Colonic mucosa (tissue), 4 donors: ENCODE measurements around the gene MTFMT. TPM values are rescaled to one million over a fixed set of nuclear protein-coding genes. Genes with fewer than 3 reads are reported as not detected.

Experiments
- DNase-seq: peaks from one replicate; pipeline ENCODE4 v3.0.0-alpha.2; 2020
- H3K27ac ChIP-seq: fragments of 200-600 bp; one replicate; pipeline ENCODE4 v1.8.0; 2021
- H3K27me3 ChIP-seq: fragments of 200-600 bp; one replicate; pipeline ENCODE4 v1.8.0; 2021
- H3K36me3 ChIP-seq: fragments of 200-600 bp; one replicate; pipeline ENCODE4 v1.8.0; 2021
- H3K4me1 ChIP-seq: fragments of 200-600 bp; one replicate; pipeline ENCODE4 v1.8.0; 2021; ENCODE audit warnings: mild to moderate bottlenecking
- H3K4me3 ChIP-seq: fragments of 200-600 bp; one replicate; pipeline ENCODE4 v1.8.0; 2021
- H3K9ac ChIP-seq, 2 donors: one replicate each; pipeline ENCODE4 v1.7.0; 2013; ENCODE audit warnings: control low read depth in 2 of 2, low read depth in 2 of 2, low read length in 2 of 2
- H3K9me3 ChIP-seq: fragments of 200-600 bp; one replicate; pipeline ENCODE4 v1.8.0; 2021
- intact Hi-C: fragments of 100-400 bp; cut with DNase I; formaldehyde crosslinking; loops from one replicate; pipeline ENCODE4 v1.14.1; 2022
- total RNA-seq, 2 donors: library from RNA; stranded (reverse); fragmentation: NEBNext Ultra II Directional in 1 of 2; extraction: Animal tissue kit (Norgen Biotek cat#: 25700) in 1 of 2; gene quantifications; one replicate each; pipeline ENCODE4 v1.2.1, GENCODE V29; 2021
- TF ChIP-seq, protein P1 (sequence below): fragments of 200-600 bp; IDR thresholded peaks from one replicate; pipeline ENCODE4 v1.8.0; 2022; ENCODE audit warnings: antibody characterized with exemption, mild to moderate bottlenecking
- donor health status: healthy.
- donor health status: DM: no; HTN: no; CAD: no.
- donor health status: DM: no; HTN: no; CAD: no.

The MTFMT gene
- total RNA-seq, 2 donors from 2014 or later, result 22.1 to 25.9 TPM

DNA sequence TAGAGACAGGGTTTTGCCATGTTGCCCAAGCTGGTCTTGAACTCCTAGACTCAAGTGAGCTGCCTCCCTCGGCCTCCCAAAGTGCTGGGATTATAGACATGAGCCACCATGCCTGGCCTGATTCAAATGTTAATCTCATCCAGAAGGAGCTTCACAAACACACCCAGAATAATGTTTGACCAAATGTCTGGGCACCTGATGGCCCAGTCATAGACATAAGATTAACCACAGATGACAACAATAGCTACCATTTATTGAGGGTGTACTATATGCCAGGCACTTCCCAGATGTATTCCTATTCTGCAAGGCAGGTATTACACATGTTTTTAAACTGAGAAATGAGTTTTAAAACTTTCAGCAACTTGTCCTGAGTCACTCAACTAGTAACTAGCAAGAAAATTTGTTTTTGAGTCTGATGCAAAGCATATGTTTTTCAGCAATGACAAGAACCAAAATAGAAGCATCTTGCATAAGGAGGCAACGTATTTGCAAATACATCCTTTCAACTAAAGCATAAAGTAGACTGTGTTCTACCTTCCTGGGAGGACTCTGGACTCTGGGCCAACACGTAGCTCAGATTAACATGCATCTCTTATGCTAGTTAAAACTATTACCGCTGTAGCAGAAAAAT lies 31.6 kb downstream of the MTFMT start:
- Histone ChIP-seq H3K4me3 (no peak overlapping the region), H3K36me3 (no peaks in the 10 kb centered on the region), H3K9me3 (no peaks in the 10 kb centered on the region), H3K4me1 (no peaks in the 10 kb centered on the region), H3K9ac (no peak overlapping the region), H3K27me3 (no peaks in the 10 kb centered on the region), H3K27ac (no peak overlapping the region)
- DNase-seq, result no peak
- intact Hi-C loops, result no loop called here
- TF ChIP-seq, protein P1, sequence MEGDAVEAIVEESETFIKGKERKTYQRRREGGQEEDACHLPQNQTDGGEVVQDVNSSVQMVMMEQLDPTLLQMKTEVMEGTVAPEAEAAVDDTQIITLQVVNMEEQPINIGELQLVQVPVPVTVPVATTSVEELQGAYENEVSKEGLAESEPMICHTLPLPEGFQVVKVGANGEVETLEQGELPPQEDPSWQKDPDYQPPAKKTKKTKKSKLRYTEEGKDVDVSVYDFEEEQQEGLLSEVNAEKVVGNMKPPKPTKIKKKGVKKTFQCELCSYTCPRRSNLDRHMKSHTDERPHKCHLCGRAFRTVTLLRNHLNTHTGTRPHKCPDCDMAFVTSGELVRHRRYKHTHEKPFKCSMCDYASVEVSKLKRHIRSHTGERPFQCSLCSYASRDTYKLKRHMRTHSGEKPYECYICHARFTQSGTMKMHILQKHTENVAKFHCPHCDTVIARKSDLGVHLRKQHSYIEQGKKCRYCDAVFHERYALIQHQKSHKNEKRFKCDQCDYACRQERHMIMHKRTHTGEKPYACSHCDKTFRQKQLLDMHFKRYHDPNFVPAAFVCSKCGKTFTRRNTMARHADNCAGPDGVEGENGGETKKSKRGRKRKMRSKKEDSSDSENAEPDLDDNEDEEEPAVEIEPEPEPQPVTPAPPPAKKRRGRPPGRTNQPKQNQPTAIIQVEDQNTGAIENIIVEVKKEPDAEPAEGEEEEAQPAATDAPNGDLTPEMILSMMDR, result no peak

DNA sequence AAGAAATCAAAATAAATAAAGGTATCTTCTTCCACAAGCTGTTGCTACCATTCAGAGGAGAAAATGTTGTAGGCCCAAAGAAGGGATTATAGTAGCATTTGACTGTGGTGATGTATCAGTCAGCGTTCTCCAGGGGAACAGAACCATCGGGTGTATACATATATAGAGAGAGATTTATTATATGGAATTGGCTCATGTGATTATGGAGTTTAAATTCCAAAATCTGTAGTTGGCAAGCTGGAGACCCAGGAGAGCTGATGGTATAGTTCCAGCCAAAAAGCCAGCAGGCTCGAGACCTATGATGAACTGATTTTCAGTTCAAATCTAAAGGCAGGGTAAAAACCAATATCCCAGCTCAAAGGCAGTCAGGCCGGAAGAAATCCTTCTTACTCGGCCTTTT lies 32.4 kb downstream of the MTFMT start:
- no peaks in the 10 kb centered on the region for H3K36me3 ChIP-seq
- H3K4me3 ChIP-seq, result no peak overlapping the region
- H3K9me3 ChIP-seq, result no peaks in the 10 kb centered on the region
- DNase-seq, result no peak
- H3K27ac ChIP-seq, result no peak overlapping the region
- TF ChIP-seq, protein P1, result no peak
- no peaks in the 10 kb centered on the region for H3K27me3 ChIP-seq
- no peak overlapping the region for H3K9ac ChIP-seq
- no peaks in the 10 kb centered on the region for H3K4me1 ChIP-seq
- intact Hi-C loops, result no loop called here

DNA sequence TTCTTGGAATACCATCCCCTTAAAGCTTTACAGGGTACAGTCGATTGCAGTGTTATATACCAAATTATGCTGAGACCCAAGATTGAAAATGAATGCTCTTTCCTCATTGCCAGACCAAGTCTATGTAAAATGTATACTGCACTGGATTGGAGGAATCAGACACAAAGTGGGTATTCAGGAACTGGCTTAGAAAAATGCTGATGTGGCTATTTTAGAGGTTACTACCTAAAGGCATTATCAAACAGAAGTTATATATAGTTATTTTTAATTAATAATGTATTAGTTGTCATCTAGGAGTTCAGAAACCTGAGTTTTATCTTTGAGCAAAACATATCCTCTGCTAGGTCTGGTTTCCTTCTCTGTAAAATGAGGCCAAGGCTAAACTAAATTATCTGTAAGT lies 36.1 kb downstream of the MTFMT start:
- DNase-seq, result no peak
- intact Hi-C loops, result no loop called here
- Histone ChIP-seq H3K4me3 (no peak overlapping the region), H3K9ac (no peak overlapping the region), H3K36me3 (no peaks in the 10 kb centered on the region), H3K9me3 (no peaks in the 10 kb centered on the region), H3K4me1 (peaks cover 10% of the 10 kb centered on the region), H3K27me3 (no peaks in the 10 kb centered on the region), H3K27ac (no peak overlapping the region)
- TF ChIP-seq, protein P1, result no peak

DNA sequence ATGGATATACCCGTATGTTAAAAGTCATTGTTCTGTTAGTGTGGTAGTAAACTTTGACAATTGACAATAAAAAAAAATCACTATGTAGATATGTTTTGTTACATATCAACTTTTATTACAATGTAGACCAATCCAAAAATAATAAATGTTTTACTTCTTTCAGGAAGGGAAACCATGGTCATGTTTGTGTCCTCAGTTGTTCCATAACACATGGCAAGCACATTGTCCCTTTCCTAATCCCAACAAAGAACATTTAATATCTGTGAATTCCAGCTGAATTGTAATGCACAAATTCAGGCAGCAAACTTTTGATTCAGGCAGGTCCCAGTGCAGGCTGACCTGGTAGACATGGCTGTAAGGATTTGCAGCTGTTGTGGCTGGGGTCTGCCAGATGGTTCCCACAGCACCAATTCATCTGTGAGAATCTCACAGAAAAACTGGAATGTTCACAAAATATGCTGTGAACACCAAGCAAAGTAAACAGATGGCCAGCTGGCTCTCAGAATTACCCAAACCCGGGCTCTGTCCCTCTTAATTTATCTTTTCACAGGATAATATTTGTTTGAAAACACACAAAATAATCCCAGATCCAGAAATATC lies 37.8 kb downstream of the MTFMT start:
- H3K9ac ChIP-seq, result peak overlapping the region in 1 of 2 donors; percentile 46
- no peaks in the 10 kb centered on the region for H3K9me3 ChIP-seq
- no peaks in the 10 kb centered on the region for H3K27me3 ChIP-seq
- TF ChIP-seq, protein P1, result no peak
- H3K36me3 ChIP-seq, result no peaks in the 10 kb centered on the region
- peaks cover 10% of the 10 kb centered on the region for H3K4me1 ChIP-seq
- DNase-seq, result no peak
- no peak overlapping the region for H3K27ac ChIP-seq
- H3K4me3 ChIP-seq, result no peak overlapping the region
- intact Hi-C loops, result no loop called here

DNA sequence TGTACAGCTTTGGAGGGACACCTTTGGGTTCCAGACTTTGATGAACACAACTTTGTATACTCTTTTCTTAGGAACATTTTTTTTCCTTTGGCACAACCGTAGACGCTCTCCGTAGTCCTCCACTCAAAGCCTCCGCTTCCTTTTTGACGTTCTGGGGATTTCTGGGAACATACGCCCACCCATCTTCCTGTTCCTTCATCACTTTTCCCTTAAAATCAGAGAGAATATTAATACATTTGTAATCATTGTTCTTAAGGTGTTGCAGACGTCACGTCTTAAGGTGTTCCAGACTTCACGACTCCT lies 39.3 kb downstream of the MTFMT start:
- DNase-seq, result no peak
- H3K27ac ChIP-seq, result peak overlapping the region; percentile 89
- peak overlapping the region; percentile 36 to 77 for H3K9ac ChIP-seq
- H3K4me3 ChIP-seq, result peak overlapping the region; percentile 94
- H3K4me1 ChIP-seq, result peaks cover 17% of the 10 kb centered on the region
- no peaks in the 10 kb centered on the region for H3K36me3 ChIP-seq
- TF ChIP-seq, protein P1, result no peak
- H3K27me3 ChIP-seq, result no peaks in the 10 kb centered on the region
- intact Hi-C loops, result no loop called here
- H3K9me3 ChIP-seq, result no peaks in the 10 kb centered on the region
